ACC112 (cell line): ENCODE data around the gene AKR1E2.
"Not testable (repeated sequence)": the region's sequence is repeated elsewhere in the genome, so short reads cannot be mapped to it uniquely, and the experiment has no call there.

ENCODE experiments used
- H2AFZ ChIP-seq: fragments of 200-600 bp; sonication (generic); one replicate; pipeline ENCODE4 v1.6.0; 2017; ENCODE audit warnings: antibody characterized with exemption, low read length; ENCODE audit not compliant: unreplicated experiment
- H3K27ac ChIP-seq: fragments of 200-600 bp; sonication (generic); 2 replicates; pipeline ENCODE4 v1.5.1; 2014; ENCODE audit warnings: low read depth, mild to moderate bottlenecking, antibody characterized with exemption, low read length, moderate library complexity
- H3K27me3 ChIP-seq: fragments of 200-600 bp; sonication (generic); 2 replicates; pipeline ENCODE4 v1.6.1; 2014; ENCODE audit warnings: mild to moderate bottlenecking, antibody characterized with exemption, low read length, moderate library complexity, mixed read lengths; ENCODE audit not compliant: insufficient read depth
- H3K36me3 ChIP-seq: fragments of 200-600 bp; sonication (generic); 2 replicates; pipeline ENCODE4 v1.6.1; 2016; ENCODE audit warnings: mild to moderate bottlenecking, antibody characterized with exemption, low read length, moderate library complexity, mixed read lengths; ENCODE audit not compliant: insufficient read depth
- H3K4me1 ChIP-seq: fragments of 200-600 bp; sonication (generic); one replicate; pipeline ENCODE4 v1.6.1; 2016; ENCODE audit warnings: low read length, mixed read lengths; ENCODE audit not compliant: insufficient read depth, unreplicated experiment, control insufficient read depth
- H3K4me3 ChIP-seq: fragments of 200-600 bp; sonication (generic); 2 replicates; pipeline ENCODE4 v1.5.1; 2014; ENCODE audit warnings: mild to moderate bottlenecking, low read depth, low read length
- H3K79me2 ChIP-seq: fragments of 200-600 bp; sonication (generic); one replicate; pipeline ENCODE4 v1.6.0; 2016; ENCODE audit warnings: low read length; ENCODE audit not compliant: control insufficient read depth, unreplicated experiment, insufficient read depth

AKR1E2 gene

DNA sequence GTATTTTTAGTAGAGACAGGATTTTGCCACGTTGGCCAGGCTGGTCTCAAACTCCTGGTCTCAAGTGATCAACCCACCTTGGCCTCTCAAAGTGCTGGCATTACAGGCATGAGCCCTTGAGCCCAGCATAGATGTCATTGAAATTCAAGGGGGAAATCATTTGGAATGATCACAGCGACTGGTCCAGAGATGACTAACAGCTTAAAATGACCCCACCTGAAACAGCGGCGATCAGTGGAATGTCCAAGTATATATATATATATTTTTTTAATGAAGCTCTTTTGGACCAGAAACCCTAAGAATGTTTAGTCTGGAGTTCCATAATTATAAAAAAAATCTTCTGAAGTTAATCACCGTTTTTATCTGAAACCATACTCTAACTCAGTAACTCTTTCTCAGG is 12.5 kb upstream of the AKR1E2 start:
- Histone ChIP-seq H3K4me1 (peaks cover 34% of the 10 kb centered on the region), H3K79me2 (no peaks in the 10 kb centered on the region), H3K27me3 (no peaks in the 10 kb centered on the region), H3K36me3 (no peaks in the 10 kb centered on the region), H3K4me3 (no peak overlapping the region), H3K27ac (peak overlapping the region; percentile 74; the same call in 1 of the 2 replicates), H2AFZ (no peak overlapping the region)

GRCh38 chr10:4815646-4816180 is 10.3 kb upstream of the AKR1E2 start:
- H3K36me3 ChIP-seq, H3K27me3 ChIP-seq, H3K79me2 ChIP-seq, H3K27ac ChIP-seq, H3K4me3 ChIP-seq, H2AFZ ChIP-seq: not testable (repeated sequence)
- peaks cover 26% of the 10 kb centered on the region for H3K4me1 ChIP-seq

DNA sequence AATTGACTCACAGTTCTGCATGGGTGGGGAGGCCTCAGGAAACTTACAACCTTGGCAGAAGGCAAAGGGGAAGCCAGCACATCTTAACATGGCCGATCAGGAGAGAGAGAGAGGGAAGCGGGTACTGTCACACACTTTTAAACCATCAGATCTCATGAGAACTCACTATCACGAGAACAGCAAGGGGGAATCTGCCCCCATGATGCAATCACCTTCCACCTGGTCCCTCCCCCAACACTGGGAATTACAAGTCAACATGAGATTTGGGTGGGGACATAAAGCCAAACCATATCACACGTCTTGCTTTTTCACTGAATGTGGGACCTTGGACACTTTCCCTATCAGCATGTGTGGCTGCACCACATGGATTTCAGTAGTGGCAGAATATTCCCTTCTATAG is 9.0 kb upstream of the AKR1E2 start:
- no peaks in the 10 kb centered on the region for H3K79me2 ChIP-seq
- no peak overlapping the region for H3K27ac ChIP-seq
- H2AFZ ChIP-seq: no peak overlapping the region
- no peak overlapping the region for H3K4me3 ChIP-seq
- no peaks in the 10 kb centered on the region for H3K36me3 ChIP-seq
- peaks cover 23% of the 10 kb centered on the region for H3K4me1 ChIP-seq
- H3K27me3 ChIP-seq: no peaks in the 10 kb centered on the region

GRCh38 chr10:4819067-4819466 is 6.9 kb upstream of the AKR1E2 start:
- Histone ChIP-seq H3K4me1 (peaks cover 8% of the 10 kb centered on the region), H3K27ac (no peak overlapping the region), H3K79me2 (no peaks in the 10 kb centered on the region), H2AFZ (no peak overlapping the region), H3K4me3 (no peak overlapping the region), H3K36me3 (no peaks in the 10 kb centered on the region), H3K27me3 (no peaks in the 10 kb centered on the region)

DNA sequence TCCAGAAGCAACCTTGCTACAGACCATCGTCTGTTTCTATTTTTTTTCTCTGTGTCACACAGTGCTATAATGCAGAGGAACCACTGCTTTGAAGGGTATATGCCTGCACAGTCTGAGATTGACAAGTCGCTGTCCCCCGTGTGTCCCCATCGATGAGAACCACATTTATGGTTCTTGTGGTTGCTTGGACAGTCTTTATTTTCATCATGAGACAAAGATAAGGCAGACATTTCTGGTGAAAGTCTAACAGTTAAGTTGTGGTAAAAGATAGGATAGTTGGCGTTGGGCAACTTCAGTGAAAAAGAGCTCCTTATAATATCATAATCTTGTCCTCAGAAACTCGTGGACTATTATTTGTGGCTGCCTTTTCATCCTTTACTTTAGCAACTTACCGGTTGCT is 6.3 kb upstream of the AKR1E2 start:
- Histone ChIP-seq H2AFZ (no peak overlapping the region), H3K27ac (no peak overlapping the region), H3K79me2 (no peaks in the 10 kb centered on the region), H3K36me3 (no peaks in the 10 kb centered on the region), H3K4me3 (no peak overlapping the region), H3K27me3 (no peaks in the 10 kb centered on the region), H3K4me1 (peaks cover 3% of the 10 kb centered on the region)

DNA sequence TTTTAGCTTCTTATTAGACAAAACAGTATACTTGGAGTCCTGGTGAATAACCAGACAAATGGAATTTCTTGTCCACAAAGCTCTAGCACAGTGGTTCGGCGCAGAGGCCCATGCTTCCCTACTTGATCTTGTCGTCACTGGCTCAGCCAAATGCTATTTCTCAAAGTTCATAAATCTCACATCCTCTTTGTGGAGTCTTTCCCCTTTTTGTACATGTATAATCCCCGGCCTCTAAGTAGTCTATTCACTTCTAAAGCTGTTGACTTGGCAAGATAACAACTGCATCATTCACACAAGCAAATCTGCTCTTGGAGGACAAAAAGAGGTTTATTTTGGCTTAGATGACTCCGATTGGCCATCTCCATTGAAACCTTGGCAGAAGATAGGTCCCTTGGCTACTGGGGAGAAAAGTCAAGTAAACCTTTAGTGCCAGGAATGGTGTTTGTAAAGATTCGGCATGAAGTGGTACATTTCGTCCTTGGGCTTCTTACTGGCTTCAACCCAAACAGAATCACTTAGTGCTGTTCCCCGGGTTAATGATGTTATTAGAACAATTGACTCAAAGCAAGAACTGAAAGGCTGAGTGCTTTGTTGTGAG is 5.1 kb upstream of the AKR1E2 start:
- Histone ChIP-seq H3K27ac (no peak overlapping the region), H3K79me2 (no peaks in the 10 kb centered on the region), H2AFZ (no peak overlapping the region), H3K4me3 (no peak overlapping the region), H3K36me3 (no peaks in the 10 kb centered on the region), H3K4me1 (peaks cover 3% of the 10 kb centered on the region), H3K27me3 (no peaks in the 10 kb centered on the region)

DNA sequence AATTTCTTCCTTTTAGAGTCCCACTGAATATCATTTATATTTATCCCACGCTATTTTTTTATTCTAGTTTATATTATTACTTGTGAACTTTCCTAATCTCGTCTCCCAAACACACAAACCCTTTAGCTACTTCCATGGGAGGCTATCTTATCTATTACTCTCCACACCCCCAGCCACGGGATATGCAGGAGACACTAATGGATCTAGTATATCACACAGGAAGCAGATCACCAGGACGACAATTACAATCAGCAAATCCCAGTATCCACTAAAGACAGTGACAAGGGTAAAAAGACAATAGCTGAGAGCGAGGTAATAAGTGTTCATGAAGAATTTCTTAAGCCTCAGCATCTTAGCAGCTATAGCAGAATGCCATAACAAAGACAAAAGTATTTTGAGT is 3.8 kb upstream of the AKR1E2 start:
- Histone ChIP-seq H2AFZ (no peak overlapping the region), H3K36me3 (no peaks in the 10 kb centered on the region), H3K79me2 (no peaks in the 10 kb centered on the region), H3K4me1 (peaks cover 3% of the 10 kb centered on the region), H3K27me3 (no peaks in the 10 kb centered on the region), H3K4me3 (no peak overlapping the region), H3K27ac (no peak overlapping the region)

- Histone ChIP-seq H2AFZ (no peak overlapping the region), H3K79me2 (peaks cover 7% of the 10 kb centered on the region), H3K27ac (no peak overlapping the region), H3K4me3 (no peak overlapping the region), H3K36me3 (no peaks in the 10 kb centered on the region), H3K4me1 (peaks cover 10% of the 10 kb centered on the region), H3K27me3 (no peaks in the 10 kb centered on the region)
These were observed 1.2 kb upstream of the AKR1E2 start for GRCh38 chr10:4824791-4825310.

DNA sequence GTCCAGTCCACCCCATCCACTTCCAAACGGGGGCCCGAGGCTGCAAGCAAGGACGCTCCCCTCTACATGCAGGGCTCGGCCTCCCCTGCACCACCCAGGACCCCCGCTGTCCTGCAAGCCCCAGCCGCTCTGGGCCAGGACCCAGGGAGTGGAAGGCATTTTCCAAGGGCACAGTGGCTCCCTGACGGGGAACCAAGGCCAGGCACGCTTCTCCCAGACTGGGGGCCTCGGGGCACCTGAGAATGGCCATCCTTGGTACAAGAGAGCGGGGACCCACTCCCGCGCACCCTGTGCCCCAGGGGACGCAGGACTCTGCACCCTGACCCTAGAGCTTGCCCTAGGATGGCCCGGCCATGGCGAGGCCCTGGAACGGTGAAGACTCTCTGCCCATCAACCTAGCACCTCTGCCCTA is 545 bp upstream of the AKR1E2 start:
- Histone ChIP-seq H3K27ac (no peak overlapping the region), H3K4me1 (peaks cover 10% of the 10 kb centered on the region), H3K4me3 (peak overlapping the region; percentile 75), H3K79me2 (peaks cover 7% of the 10 kb centered on the region), H3K36me3 (no peaks in the 10 kb centered on the region), H2AFZ (peak overlapping the region; percentile 18), H3K27me3 (no peaks in the 10 kb centered on the region)

DNA sequence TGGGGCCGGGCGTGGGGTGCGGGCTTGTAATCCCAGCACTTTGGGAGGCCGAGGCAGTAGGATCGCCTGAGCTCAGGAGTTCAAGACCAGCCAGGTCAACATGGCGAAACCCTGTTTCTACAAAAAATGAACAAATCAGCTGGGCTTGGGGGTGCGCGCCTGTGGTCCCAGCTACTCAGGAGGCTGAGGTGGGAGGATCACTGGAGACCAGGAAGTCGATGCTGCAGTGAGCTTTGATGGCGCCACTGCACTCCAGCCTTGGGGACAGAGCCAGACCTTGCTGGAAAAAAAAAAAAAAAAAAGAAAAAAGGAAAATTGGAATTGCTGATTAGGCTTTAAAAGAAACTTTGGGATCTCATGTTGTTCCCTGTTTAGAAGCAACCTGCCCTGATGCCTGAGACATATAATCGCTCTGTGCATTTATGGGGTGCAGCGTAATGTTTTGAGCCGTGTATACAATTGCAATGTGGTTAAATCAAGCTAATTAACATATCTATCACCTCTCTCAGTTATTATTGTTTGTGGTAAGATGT is 851 bp downstream of the AKR1E2 start:
- H2AFZ ChIP-seq: peak overlapping the region; percentile 33
- H3K4me3 ChIP-seq: peak overlapping the region; percentile 75
- peaks cover 10% of the 10 kb centered on the region for H3K4me1 ChIP-seq
- H3K27me3 ChIP-seq: no peaks in the 10 kb centered on the region
- no peaks in the 10 kb centered on the region for H3K36me3 ChIP-seq
- peaks cover 7% of the 10 kb centered on the region for H3K79me2 ChIP-seq
- peak overlapping the region; percentile 72 for H3K27ac ChIP-seq

GRCh38 chr10:4828005-4828404 is 2.0 kb downstream of the AKR1E2 start:
- Histone ChIP-seq H3K4me1 (peaks cover 10% of the 10 kb centered on the region), H3K27ac (no peak overlapping the region), H3K27me3 (no peaks in the 10 kb centered on the region), H2AFZ (no peak overlapping the region), H3K79me2 (peaks cover 7% of the 10 kb centered on the region), H3K4me3 (no peak overlapping the region), H3K36me3 (no peaks in the 10 kb centered on the region)
